Activated CD4-positive, alpha-beta T cell treated with anti-CD3 and anti-CD28 coated beads, Interleukin-2, amount 50 U/mL, for 1 hour (primary cell): ENCODE results near the gene MAST4.
"Not testable (repeated sequence)": the region's sequence is repeated elsewhere in the genome, so short reads cannot be mapped to it uniquely, and the experiment has no call there.

Experiments used
- DNase-seq: peaks from one replicate; pipeline ENCODE4 v3.0.0-alpha.2; 2020

The MAST4 gene

GRCh38 chr5:66652818-66653217 lies 56.6 kb downstream of the MAST4 start:
- DNase-seq = no peak

- DNase-seq = no peak
These were observed 57.1 kb downstream of the MAST4 start for GRCh38 chr5:66653325-66653724.

DNA sequence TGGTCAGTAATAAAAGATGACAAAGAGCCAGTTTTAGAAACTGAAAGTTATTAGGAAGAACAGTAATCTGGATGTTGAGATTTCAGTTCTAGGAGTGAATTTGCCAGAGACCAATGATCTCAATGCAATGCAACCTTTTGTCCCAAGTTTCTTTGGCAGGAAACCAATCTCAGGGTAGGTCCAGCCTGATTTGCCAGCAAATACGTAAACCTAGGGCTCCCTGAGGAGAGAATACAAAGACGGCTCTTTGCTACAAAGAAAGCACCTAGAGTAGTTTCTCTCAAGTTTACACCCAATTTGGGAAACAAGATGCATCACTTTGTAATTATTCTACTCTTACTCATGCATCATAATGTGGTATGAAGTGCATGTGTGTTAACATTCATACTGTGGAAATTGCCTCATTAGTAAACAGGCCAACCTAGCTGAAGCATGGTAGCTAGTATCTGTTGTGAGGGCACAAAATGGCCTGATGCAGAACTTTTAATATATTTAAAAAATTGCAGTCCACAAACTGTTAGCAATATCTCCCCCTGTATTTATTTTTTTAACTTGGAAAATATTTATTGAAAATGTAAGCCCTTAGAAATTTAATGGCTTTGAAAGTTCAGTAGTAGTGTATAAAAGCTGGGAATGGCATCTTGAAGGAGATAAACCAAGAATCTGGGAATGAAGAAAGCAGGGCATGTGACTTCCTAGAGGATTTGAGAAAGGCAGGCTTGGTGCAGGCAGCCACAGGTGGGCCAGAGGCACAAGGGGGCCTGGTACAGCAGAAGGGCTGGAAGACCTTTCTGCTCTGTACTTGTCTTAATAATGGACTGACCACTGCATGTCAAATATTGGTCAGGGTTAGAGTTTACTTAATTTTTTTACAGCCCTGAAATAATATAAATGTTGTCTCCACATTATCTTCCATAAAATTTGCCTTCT lies 59.5 kb downstream of the MAST4 start:
- DNase-seq = no peak

DNA sequence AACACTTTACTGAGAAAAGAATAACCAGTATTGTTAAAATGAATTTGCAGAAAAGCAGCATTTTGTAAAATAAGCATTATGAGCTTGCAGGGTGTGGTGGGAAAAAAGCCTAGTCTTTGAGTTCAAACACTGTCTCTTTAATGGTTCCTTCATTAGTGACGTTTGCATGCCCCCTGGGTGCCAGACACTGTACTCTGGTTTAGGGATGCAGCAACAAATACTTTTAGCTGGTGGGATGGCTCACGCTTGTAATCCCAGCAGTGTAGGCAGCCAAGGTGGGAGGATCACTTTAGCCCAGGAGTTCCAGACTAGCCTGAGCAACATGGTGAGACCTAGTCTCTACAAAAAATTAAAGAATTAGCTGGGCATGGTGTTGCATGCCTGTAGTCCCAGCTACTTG lies 62.3 kb downstream of the MAST4 start:
- DNase-seq = no peak

DNA sequence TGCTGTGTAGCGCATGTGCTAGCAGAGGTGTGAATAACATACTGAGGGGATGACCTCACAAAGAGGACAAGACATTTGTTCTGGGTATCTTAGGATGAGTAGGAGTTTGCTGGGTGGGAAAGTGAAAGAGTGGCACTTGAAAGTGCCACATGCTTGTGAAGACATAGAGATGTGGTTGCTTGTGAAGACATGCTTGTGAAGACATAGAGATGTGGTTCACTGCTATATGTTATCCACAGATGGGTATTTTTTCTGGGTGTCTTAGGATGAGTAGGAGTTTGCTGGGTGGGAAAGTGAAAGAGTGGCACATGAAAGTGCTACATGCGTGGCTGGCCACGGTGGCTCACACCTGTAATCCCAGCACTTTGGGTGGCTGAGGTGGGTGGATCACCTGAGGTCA lies 63.6 kb downstream of the MAST4 start:
- DNase-seq = no peak

DNA sequence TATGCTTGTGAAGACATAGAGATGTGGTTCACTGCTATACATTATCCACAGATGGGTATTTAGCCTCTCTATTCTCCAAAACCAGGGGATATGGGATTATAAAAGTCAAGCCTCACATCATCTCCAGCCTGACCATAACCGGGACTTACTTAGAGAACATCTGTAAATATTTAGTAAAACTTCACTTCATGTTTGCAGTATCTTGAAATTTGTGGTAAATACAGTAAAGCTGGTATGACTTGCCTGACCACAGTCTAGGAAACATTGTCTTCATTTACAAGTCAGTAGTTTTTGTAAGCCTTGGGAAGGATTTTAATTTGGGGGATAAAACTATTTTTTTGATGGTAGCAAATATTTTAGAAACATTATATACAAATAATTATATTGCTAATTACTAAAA lies 64.2 kb downstream of the MAST4 start:
- no peak for DNase-seq

GRCh38 chr5:66661149-66661548 lies 65.0 kb downstream of the MAST4 start:
- DNase-seq = no peak

DNA sequence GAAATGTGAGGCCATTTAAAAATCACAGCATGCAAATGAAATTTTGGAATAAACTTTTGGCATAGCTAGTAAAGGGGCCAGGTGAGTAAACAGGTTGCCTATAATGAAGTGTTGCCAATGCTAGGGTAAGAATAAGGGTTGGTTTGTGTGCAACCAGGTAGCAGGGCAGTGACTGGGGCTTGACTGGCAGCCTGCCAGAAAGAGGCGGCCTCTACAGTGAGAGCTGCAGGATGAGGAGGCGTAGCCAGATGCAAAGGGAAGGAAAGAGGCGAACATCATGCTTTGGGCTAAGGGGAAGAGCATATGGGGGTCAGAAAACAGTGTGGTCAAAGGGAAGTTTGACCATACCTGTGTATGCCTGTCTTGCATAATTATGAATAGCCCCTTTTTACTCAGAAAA lies 70.6 kb downstream of the MAST4 start:
- DNase-seq = no peak

GRCh38 chr5:66669086-66669861 lies 73.1 kb downstream of the MAST4 start:
- DNase-seq = no peak

DNA sequence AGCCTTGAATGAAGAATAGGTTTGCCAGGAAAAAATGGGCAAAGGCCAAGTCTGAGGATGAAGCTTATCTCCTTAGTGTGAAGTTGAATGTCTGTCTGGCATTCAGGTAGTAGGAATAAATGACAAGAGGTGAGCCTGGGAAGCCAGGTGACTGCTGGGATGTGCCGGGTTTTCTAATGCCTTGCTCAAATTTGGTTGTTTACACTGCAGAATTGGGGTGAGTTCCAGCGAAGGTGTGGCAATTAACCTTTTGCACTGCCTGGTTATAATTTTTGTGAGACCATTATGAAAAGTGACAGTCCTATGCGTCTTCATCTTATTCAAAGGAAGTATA lies 73.6 kb downstream of the MAST4 start:
- no peak for DNase-seq

DNA sequence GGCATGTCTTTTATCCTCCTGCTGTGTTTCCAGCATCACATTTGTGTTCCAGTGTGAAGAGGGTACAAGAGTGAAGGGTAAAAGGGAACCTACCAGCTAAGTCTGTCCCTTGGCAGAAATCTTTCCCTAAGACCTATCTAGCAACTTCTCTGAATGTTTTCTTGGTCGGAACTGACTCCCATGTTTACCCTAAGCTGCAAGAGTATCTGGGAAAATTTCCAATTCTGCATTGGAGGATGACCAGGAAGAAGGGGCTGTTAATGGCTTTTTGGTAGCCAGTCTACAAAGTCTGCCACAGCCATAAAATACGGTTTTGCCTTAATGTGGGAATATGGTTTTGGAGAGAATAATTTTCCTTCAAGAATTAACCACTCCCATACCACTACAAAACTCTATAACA lies 75.1 kb downstream of the MAST4 start:
- DNase-seq = no peak

DNA sequence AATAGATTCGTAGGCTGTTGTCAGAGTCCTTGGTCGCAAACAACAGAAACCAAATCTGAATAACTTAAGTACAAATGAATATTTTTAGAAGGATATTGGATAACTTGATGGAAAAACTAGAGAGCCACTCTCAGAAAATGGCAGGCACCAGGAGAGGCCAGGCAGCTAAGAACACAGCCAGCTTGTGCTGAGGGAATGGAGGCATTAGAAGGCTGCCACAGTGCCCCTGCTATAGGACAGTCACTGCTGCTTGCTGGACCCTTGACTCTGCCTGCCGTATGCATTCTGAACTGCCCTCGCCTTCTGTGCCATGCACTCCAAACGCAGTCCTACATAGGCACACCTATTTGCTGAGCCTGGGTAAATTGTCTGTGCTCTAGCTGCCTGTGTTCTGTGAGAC lies 78.6 kb downstream of the MAST4 start:
- DNase-seq = no peak

DNA sequence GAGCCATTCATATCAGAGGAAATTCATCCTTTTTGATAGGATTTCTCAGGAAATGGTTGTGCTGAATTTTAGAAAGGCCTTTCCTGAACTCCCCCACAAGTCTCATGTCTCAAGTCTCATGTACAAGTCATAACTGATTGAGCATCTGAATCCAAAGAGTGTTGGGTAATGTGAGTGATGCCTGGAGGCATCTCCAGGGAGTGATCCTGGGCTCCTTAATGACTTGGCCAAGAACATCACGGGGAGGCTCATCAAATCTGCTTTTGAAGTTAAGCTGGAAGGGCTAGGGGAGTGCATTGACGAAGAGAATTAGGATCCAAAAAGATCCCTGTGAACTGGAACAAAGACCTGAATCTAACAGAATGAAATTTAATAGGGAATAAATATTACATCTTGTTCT lies 79.2 kb downstream of the MAST4 start:
- DNase-seq = no peak

GRCh38 chr5:66680221-66680620 lies 84.0 kb downstream of the MAST4 start:
- DNase-seq = no peak

GRCh38 chr5:66680804-66681203 lies 84.6 kb downstream of the MAST4 start:
- no peak for DNase-seq

- no peak for DNase-seq
These were observed 88.5 kb downstream of the MAST4 start for GRCh38 chr5:66684663-66685062.

DNA sequence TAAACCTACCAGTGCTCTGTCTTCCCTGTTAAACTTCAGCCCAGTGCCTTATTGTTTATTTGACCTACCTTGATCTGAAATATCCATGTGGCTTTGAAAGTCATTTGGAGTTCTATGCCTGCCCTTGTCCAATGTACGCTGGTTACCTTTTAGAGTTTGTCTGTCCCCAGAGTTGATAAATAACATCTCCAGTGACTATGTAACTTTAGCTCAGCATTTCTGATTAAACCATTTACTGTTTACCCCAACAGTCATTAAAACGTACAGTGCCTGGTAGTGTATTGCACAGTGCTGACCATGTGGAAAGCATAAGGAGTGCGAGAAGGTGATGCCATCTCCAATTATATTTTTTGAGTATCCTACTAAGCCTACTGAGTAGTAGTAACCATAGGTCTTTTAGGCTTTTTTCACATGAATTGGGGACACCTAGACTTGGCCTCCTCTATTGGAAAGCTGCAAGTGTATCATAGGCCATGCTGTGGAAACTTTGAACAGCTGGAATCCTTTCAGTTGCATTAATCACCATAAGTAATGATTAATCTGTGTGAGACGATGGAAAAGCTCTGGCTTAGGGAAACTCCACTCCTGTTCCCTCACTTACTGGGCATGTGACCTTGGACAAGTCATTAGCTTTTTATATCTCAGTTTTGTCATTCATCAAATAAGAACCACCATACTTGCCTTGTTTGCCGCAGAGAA lies 93.5 kb downstream of the MAST4 start:
- no peak for DNase-seq

DNA sequence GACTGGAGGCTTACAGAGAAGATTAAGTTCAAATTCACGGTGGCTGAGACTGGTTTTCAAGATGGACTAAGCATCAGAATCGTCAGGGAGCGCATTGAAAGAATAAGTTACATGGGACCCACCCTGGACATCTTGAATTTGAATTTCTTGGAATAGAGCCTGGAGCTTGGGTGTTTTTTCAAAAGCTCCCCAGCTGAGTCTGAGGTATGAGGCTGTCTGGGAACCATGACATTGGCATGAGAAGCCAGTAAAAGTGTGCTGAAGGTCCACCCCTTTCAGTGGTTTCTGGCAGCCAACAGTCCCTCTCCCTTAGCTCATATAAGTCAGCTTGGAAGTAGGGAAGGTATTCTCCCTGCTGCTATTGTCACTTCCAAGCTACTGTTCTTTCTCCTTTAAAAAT lies 97.8 kb downstream of the MAST4 start:
- DNase-seq = no peak

- not testable (repeated sequence) for DNase-seq
These were observed 99.6 kb downstream of the MAST4 start for GRCh38 chr5:66695840-66696239.

DNA sequence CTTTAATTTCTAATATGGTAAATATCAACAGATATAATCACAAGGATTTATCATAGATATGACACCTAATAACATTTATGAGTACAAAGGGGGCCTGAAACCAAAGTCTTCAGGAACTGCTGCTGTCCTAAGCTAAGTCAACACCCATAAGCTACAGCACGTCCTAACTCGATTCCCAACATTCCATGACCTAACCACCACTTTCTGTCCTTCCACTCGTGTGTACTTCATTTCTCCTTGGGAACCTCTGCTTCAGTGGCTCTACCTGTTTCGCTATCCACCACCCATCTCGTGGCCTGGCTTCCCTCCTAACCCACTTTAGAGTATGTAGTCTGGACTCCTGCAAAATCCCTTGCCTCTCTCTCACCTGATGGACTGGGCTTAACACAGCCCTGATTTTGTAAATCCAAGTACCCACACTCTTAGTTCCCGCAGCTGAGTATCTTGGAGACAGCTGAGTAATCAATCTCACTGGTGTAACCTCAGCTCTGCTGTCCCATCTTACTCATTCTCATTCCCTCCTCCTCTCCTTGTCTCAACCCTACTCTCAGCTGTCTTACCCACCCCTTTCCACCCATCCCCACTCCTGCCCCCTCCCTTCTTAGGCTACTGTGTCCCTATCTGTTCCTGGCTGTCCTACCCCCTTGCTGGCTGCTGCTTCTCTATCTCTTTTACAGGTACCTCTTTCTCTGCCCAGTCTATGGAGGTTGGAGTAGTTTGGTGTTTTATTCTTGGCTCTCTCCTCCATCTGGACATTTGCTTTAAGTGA lies 101.8 kb downstream of the MAST4 start:
- DNase-seq = no peak

GRCh38 chr5:66701244-66701643 lies 105.1 kb downstream of the MAST4 start:
- no peak for DNase-seq

DNA sequence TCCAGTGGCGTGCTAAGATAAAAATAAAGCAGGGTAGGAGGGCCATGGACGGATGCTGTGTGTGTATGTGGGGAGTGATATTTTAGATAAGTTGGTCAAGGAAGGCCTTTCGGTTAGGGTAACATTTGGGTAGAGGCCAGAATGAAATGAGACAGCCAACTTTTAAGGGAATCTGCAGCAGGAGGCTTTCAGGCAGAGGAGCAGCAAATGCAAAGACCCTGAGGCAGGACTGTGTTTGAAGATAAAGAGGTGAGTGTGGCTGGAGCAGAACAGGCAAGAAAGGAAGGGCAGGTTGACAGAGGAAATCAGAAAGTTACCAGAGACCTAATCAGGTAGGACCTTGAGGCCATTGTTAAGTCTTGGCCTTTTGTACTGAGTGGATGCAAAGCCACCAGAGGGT lies 106.2 kb downstream of the MAST4 start:
- DNase-seq = no peak
